GM21786 (cell line): ENCODE measurements around the gene LRRC8C.
A peak's percentile ranks its signal among the peaks of the same experiment; 100 is the strongest.

Experiments
- ATAC-seq: cut with Tn5 transposase; IDR thresholded peaks from one replicate; pipeline ENCODE4 v1.9.1; 2021; ENCODE audit not compliant: unreplicated experiment

LRRC8C gene

DNA sequence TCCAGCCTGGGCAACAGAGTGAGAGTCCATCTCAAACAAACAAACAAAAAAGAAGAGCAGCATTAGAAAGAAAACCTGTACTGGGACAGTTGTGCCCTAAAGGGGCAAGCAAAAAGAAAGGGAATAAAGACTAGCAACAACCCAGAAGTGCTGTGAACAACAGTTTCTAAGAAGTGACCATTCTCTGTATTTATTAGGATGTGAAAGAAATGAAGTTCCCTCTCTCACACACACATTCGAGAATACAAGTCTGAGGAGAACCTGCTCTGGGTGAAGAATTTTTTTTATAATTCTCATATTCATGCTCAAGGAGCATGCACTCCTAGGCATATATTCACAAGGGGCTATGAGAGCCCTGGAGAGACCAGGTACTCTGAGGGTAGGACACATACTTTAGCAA lies 128.4 kb downstream of the LRRC8C start:
- no peak for ATAC-seq

DNA sequence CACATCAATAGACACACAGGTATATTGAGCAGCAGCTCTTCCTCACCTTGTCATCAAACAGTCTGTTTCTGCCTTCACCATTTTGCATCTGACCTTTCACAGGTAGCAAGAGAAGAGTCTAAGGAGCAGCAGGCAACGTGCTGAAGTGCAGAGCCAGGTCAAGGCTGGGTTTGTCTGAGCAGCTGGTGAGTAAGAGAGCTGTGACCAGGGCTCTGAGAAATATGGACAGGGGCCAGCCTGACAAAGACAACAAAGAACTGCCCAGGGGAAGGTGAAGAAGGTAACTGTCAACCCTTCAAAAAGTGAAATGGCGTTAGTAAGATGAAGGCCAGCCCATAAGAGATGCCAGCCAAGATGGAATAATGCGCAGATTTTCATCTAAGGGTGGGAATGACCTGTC lies 129.0 kb downstream of the LRRC8C start:
- ATAC-seq, result no peak

DNA sequence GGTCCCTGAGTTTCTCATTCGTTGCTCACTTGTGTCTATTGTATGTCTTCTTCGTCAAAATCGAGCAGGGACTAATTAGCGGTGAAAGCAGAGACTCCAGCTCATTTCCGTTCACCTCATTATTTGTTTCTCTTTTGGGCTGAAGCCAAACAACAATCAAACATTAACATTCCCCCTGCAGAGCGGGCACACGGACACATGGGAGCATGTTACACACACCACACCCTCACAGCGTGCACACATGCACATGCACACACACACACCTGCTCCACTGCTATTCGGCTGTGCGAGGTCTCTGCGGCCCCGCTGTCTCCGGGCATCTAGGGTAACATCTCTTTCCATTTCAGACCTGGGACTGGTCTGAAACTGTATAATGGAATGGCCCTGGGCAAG lies 129.5 kb downstream of the LRRC8C start:
- ATAC-seq, result no peak

DNA sequence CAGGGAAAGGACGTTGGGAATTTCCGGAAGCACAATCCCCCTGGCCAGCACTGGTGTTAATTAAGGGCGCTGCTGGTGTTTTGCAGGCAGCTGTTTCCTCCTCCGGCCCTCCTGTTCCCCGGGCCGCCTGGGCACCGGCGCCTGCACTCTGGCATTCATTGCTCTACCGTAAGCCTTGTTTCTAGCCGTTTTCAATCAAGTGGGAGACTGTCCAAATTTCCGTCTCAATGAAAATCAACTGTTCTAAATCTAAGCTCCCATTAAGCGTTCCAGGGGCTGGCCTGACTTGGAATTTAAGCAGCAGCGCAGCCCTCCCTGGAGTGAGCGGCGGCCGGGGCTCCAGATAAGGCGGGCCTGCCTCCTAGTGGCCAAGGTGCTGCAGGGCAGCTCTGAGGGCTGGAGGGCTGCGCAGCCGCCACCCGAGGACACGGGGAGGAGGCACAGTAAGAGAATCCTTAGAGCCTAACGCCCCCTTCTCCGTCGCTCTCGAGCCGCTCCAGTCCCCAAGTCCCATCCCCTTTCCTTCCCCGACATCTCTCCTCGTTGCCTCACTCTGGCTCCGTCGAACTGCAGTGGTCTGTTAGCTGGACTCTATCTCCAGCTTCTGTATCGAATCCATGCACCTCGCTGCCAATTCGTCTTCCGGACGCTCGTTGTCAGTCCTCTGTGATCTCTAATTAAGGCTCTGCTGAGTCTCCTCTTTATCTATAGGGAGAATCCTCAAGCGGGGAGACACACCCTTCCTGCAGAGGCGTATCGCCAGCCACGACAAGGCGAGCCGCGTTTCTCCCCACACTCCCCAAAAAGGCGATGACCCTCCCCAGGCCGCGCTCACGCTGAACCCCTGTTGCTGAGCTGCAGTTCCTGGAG lies 130.1 kb downstream of the LRRC8C start:
- ATAC-seq, result peak; percentile 98

DNA sequence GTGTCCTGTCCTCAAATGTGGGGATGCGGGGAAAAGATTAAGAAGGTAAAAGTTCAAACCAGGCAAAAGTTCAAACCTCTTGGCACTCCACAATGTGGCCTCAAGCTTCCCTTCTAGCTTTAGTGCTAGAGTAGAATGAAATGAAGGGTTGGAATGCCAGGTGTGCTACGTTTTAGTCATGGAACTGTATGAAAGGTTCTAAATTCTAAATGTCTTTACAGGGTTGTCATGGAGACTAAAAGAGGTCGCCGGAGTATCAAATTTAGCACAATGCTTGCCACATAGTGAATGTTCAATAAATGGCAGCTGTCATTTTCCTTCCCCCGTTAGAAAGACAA lies 130.7 kb downstream of the LRRC8C start:
- ATAC-seq, result no peak

DNA sequence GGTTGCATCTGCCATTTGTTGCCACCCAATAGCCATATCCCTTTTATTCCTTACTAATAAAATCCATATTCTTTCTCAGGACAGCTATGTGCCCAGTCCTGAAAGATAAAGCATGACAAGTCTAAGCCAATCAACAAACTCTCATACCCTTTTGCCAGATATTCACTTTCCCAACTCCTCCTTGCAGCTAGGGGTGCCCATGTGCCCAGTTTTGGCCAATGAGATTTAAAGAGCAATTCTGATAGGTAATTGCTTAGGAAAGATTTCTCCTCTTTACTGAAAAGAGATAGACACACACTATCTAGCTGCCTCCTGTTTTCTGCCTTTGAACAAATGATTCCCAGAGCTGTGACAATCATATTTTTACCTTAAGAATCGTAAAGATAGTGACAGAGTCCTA lies 132.9 kb downstream of the LRRC8C start:
- ATAC-seq, result no peak

DNA sequence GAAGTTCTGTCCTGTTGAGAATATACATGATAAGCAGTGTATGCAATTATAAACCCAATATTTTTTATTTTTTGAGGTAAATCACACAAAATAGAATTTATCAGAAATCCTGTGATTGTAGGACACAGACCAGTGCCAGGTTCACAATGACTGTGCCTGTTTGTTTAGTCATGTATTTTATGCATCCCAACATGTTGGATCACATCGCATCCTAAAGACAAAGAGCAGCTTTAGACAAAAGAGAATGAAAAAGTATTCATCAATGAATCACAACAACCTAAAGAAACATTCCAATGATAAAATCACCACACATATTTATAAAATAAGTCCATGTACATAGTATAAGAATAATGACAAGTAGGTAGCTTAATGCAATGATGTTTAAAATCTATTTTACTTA lies 134.7 kb downstream of the LRRC8C start:
- ATAC-seq, result no peak
